ENCODE measurements around the gene PCDHB15. TPM values are rescaled to one million over a fixed set of nuclear protein-coding genes. Genes with fewer than 3 reads are reported as not detected.
"Not testable (repeated sequence)": the region's sequence is repeated elsewhere in the genome, so short reads cannot be mapped to it uniquely, and the experiment has no call there.

The PCDHB15 gene
- polyA plus RNA-seq, 1 experiment: 0.52 TPM

DNA sequence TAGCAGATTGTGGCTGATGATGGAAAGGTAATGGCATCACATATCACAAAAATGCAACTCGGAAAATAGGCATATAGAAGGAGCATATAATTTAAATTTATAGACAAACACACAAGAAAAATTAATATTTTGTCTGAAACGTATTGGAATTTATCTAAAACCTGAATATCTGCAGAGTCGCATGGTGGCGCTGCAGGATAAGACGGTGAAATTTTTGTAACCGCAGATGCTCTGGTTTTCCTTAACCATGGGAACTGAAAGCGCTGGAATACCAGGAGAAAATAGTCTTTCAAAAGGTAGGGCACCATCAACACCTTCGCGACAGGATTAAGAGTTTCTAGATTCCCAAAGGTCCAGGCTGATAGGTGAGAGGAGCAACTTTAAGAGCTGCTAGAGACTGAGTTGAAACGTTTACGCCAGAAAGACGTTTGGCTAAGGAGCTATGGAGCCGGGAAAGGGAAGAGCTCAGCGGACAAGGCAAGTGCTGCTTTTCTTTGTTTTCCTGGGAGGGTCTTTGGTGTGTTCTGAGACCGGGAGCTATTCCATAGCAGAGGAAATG is 11.0 kb upstream of the PCDHB15 start:
- ChIA-PET POLR2A (no interaction called here), CTCF (interaction anchor here (0.7 to 2.3 kb wide), 5 partner anchors 10 to 384 kb away, joined by 3 to 15 read pairs (median 3); partner anchors contain the start of genes DIAPH1, PCDHB14 and PCDHGB3)
- no peaks in the 10 kb centered on the region for H3K36me3 ChIP-seq (ENCODE audit: control insufficient read depth, insufficient read depth, low read length)
- peak overlapping the region; percentile 25 for H3K4me3 ChIP-seq (ENCODE audit: low read depth, low read length)
- no peak for DNase-seq (ENCODE audit: low read depth)
- TF ChIP-seq, protein P1, sequence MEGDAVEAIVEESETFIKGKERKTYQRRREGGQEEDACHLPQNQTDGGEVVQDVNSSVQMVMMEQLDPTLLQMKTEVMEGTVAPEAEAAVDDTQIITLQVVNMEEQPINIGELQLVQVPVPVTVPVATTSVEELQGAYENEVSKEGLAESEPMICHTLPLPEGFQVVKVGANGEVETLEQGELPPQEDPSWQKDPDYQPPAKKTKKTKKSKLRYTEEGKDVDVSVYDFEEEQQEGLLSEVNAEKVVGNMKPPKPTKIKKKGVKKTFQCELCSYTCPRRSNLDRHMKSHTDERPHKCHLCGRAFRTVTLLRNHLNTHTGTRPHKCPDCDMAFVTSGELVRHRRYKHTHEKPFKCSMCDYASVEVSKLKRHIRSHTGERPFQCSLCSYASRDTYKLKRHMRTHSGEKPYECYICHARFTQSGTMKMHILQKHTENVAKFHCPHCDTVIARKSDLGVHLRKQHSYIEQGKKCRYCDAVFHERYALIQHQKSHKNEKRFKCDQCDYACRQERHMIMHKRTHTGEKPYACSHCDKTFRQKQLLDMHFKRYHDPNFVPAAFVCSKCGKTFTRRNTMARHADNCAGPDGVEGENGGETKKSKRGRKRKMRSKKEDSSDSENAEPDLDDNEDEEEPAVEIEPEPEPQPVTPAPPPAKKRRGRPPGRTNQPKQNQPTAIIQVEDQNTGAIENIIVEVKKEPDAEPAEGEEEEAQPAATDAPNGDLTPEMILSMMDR (IDR thresholded peaks at IDR 0.05; ENCODE audit: insufficient read depth, low read depth, low read length): peak; percentile 28; the same call in 1 of the 2 replicates
- H3K27me3 ChIP-seq (ENCODE audit: control insufficient read depth, insufficient read depth, low read length): no peaks in the 10 kb centered on the region

- H3K4me3 ChIP-seq (ENCODE audit: low read depth, low read length); H3K27me3 ChIP-seq (ENCODE audit: control insufficient read depth, insufficient read depth, low read length); H3K36me3 ChIP-seq (ENCODE audit: control insufficient read depth, insufficient read depth, low read length); CTCF ChIA-PET; POLR2A ChIA-PET; DNase-seq (ENCODE audit: low read depth): not testable (repeated sequence)
Observed at GRCh38 chr5:141235922-141236321, 9.3 kb upstream of the PCDHB15 start.

GRCh38 chr5:141236516-141237313 is 8.5 kb upstream of the PCDHB15 start:
- TF ChIP-seq, protein P1 (IDR thresholded peaks at IDR 0.05; ENCODE audit: insufficient read depth, low read depth, low read length): no peak
- ChIA-PET POLR2A (no interaction called here), CTCF (no interaction called here)
- no peak for DNase-seq (ENCODE audit: low read depth)
- Histone ChIP-seq H3K4me3 (ENCODE audit: low read depth, low read length) (no peak overlapping the region), H3K36me3 (ENCODE audit: control insufficient read depth, insufficient read depth, low read length) (no peaks in the 10 kb centered on the region), H3K27me3 (ENCODE audit: control insufficient read depth, insufficient read depth, low read length) (no peaks in the 10 kb centered on the region)

GRCh38 chr5:141241496-141241895 is 3.7 kb upstream of the PCDHB15 start:
- Histone ChIP-seq H3K36me3 (ENCODE audit: control insufficient read depth, insufficient read depth, low read length) (no peaks in the 10 kb centered on the region), H3K27me3 (ENCODE audit: control insufficient read depth, insufficient read depth, low read length) (no peaks in the 10 kb centered on the region), H3K4me3 (ENCODE audit: low read depth, low read length) (no peak overlapping the region)
- TF ChIP-seq, protein P1 (IDR thresholded peaks at IDR 0.05; ENCODE audit: insufficient read depth, low read depth, low read length): no peak
- ChIA-PET CTCF (no interaction called here), POLR2A (no interaction called here)
- DNase-seq (ENCODE audit: low read depth): no peak

DNA sequence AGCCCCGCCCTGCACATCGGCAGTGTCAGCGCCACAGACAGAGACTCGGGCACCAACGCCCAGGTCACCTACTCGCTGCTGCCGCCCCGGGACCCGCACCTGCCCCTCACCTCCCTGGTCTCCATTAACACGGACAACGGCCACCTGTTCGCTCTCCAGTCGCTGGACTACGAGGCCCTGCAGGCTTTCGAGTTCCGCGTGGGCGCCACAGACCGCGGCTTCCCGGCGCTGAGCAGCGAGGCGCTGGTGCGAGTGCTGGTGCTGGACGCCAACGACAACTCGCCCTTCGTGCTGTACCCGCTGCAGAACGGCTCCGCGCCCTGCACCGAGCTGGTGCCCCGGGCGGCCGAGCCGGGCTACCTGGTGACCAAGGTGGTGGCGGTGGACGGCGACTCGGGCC is 1.8 kb downstream of the PCDHB15 start:
- POLR2A ChIA-PET; CTCF ChIA-PET; H3K36me3 ChIP-seq (ENCODE audit: control insufficient read depth, insufficient read depth, low read length); H3K4me3 ChIP-seq (ENCODE audit: low read depth, low read length); H3K27me3 ChIP-seq (ENCODE audit: control insufficient read depth, insufficient read depth, low read length); DNase-seq (ENCODE audit: low read depth): not testable (repeated sequence)

DNA sequence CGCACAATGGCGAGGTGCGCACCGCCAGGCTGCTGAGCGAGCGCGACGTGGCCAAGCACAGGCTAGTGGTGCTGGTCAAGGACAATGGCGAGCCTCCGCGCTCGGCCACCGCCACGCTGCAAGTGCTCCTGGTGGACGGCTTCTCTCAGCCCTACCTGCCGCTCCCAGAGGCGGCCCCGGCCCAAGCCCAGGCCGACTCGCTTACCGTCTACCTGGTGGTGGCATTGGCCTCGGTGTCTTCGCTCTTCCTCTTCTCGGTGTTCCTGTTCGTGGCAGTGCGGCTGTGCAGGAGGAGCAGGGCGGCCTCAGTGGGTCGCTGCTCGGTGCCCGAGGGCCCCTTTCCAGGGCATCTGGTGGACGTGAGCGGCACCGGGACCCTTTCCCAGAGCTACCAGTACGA is 2.2 kb downstream of the PCDHB15 start:
- POLR2A ChIA-PET; H3K27me3 ChIP-seq (ENCODE audit: control insufficient read depth, insufficient read depth, low read length); DNase-seq (ENCODE audit: low read depth); H3K4me3 ChIP-seq (ENCODE audit: low read depth, low read length); H3K36me3 ChIP-seq (ENCODE audit: control insufficient read depth, insufficient read depth, low read length): not testable (repeated sequence)
- CTCF ChIA-PET: interaction anchor here (0.9 kb wide), 1 partner anchor 313 kb away, joined by 3 read pairs; no protein-coding TSS in a partner anchor
